Measurements from ENCODE around the gene SLC13A5.

SLC13A5 gene

DNA sequence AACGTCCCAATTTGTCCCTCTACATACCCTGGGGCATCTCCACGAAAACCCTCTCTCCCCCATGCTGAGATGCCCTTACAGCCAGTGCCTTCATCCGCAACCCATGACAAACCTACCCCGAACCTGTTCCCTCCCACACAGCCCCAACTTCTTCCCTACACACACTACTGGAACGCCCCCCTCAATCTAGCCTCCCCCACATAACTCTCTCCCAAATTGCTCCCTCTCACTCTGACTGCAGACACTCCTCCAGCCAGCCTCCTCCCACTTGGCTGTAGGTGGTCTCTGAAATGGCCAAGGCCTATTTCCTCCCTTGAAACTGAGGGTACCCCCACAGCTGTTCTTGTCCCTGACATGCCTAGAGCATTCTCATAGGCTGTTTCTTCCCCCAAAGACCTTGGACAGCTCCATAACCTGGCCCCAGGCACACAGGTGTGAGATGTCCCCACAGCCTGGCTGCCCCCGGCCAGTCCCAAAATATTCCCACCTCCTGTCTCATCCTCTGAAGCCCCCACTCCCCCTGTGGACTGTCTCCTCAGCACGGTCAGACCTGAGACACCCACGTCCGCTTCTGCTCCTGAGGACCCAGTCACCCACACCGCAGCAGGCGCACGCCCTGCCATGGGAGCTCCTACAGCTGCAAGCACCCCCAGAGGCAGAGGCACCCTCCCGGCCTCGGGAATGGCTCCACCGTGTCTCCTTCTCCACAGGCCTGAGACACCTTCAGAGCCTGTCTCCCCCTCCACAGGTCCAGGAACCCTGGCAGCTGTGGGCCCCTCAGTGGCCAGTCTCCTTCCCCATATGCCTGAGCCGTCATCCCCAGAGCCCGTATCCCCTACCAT, 76.3 kb downstream of the SLC13A5 start:
- no peak for DNase-seq

DNA sequence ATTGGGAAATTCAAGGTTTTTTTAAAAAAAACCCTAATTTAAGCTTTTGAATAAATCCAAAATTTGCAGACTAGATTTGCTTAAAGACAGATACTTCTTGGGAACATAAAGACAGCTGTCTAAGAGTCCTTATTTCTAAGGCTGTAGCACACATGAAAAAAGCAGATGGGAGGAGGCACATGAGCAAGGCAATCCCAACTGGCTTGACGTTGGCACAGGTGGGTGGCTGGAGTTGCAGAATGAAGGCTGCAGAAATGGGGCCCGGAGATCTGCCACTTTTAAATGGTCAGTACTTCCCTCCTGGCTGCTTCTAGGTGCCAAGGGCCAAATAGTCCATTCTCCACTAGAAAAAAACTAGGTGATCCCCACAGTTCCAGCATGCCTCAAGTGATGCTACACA, 77.1 kb downstream of the SLC13A5 start:
- DNase-seq, result no peak

Measured in DMS79 (cell line).